Globus pallidus (tissue), 1 donor: ENCODE data around the gene ALDH1A2.

Source experiments
- DNase-seq: peaks from one replicate; pipeline ENCODE4 v3.0.0-alpha.2; 2015; ENCODE audit warnings: low spot score

ALDH1A2 gene

GRCh38 chr15:57994221-57995049, 71.1 kb downstream of the ALDH1A2 start:
- no peak for DNase-seq

GRCh38 chr15:57993409-57994145, 71.9 kb downstream of the ALDH1A2 start:
- no peak for DNase-seq

GRCh38 chr15:57992761-57993355, 72.7 kb downstream of the ALDH1A2 start:
- DNase-seq: no peak

- DNase-seq: no peak
Measured at GRCh38 chr15:57973534-57973933, 92.0 kb downstream of the ALDH1A2 start.

- DNase-seq: no peak
Measured at GRCh38 chr15:57972864-57973263, 92.6 kb downstream of the ALDH1A2 start.

GRCh38 chr15:57969996-57970395, 95.5 kb downstream of the ALDH1A2 start:
- DNase-seq: no peak

- DNase-seq: no peak
Measured at GRCh38 chr15:57969355-57969754, 96.2 kb downstream of the ALDH1A2 start.

- no peak for DNase-seq
Measured at GRCh38 chr15:57962887-57963286, 102.6 kb downstream of the ALDH1A2 start.

- DNase-seq: no peak
Measured at GRCh38 chr15:57961919-57962318, 103.6 kb downstream of the ALDH1A2 start.

GRCh38 chr15:57957113-57957512, 108.4 kb downstream of the ALDH1A2 start:
- no peak for DNase-seq

GRCh38 chr15:57953874-57954273, 111.6 kb downstream of the ALDH1A2 start:
- DNase-seq: no peak

- no peak for DNase-seq
Measured at GRCh38 chr15:57951328-57951932, 114.1 kb downstream of the ALDH1A2 start.

GRCh38 chr15:57950381-57950946, 115.0 kb downstream of the ALDH1A2 start:
- no peak for DNase-seq

GRCh38 chr15:57949374-57949943, 116.1 kb downstream of the ALDH1A2 start:
- no peak for DNase-seq

GRCh38 chr15:57948351-57949289, 116.9 kb downstream of the ALDH1A2 start:
- DNase-seq: no peak

GRCh38 chr15:57947781-57948180, 117.7 kb downstream of the ALDH1A2 start:
- DNase-seq: no peak

- no peak for DNase-seq
Measured at GRCh38 chr15:57947282-57947681, 118.2 kb downstream of the ALDH1A2 start.

GRCh38 chr15:57946491-57947048, 118.9 kb downstream of the ALDH1A2 start:
- no peak for DNase-seq

GRCh38 chr15:57945616-57946015, 119.9 kb downstream of the ALDH1A2 start:
- no peak for DNase-seq

- DNase-seq: no peak
Measured at GRCh38 chr15:57943754-57944420, 121.6 kb downstream of the ALDH1A2 start.
